ENCODE data around the gene RNASE12. TPM values are rescaled to one million over a fixed set of nuclear protein-coding genes. Genes with fewer than 3 reads are reported as not detected.
"Not testable (repeated sequence)": the region's sequence is repeated elsewhere in the genome, so short reads cannot be mapped to it uniquely, and the experiment has no call there.

The RNASE12 gene
- total and polyA plus RNA-seq, 2 experiments from 2014 or later = not detected

DNA sequence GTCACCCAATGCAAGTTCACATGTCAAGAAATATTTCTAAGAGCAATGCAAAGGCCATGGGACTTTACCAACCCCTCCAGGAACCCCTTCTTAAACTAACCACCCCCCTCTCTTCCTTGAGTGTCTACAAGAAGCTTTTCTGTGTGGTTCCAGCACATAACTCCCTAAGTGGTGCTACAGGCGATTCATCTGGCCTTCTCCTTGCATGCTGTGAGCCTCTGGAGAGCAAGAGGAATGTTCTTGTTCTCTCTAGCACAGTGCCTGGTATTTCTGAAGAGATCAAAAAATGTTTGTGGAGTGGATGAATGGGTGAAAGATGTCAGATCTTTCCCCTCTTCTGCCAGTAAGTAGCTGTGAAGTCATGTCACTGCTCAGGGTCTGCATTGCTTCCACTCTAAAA is 5.9 kb upstream of the RNASE12 start:
- H3K9me3 ChIP-seq (ENCODE audit: low read depth) = no peaks in the 10 kb centered on the region
- no peak overlapping the region for H3K4me3 ChIP-seq
- no peaks in the 10 kb centered on the region for H3K36me3 ChIP-seq
- no peaks in the 10 kb centered on the region for H3K4me1 ChIP-seq (ENCODE audit: low read depth)
- no peaks in the 10 kb centered on the region for H3K27me3 ChIP-seq
- DNase-seq (ENCODE audit: low read depth in 1 of 2, low spot score in 1 of 2) = no peak
- TF ChIP-seq, protein P1, sequence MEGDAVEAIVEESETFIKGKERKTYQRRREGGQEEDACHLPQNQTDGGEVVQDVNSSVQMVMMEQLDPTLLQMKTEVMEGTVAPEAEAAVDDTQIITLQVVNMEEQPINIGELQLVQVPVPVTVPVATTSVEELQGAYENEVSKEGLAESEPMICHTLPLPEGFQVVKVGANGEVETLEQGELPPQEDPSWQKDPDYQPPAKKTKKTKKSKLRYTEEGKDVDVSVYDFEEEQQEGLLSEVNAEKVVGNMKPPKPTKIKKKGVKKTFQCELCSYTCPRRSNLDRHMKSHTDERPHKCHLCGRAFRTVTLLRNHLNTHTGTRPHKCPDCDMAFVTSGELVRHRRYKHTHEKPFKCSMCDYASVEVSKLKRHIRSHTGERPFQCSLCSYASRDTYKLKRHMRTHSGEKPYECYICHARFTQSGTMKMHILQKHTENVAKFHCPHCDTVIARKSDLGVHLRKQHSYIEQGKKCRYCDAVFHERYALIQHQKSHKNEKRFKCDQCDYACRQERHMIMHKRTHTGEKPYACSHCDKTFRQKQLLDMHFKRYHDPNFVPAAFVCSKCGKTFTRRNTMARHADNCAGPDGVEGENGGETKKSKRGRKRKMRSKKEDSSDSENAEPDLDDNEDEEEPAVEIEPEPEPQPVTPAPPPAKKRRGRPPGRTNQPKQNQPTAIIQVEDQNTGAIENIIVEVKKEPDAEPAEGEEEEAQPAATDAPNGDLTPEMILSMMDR (IDR thresholded peaks at IDR 0.05; ENCODE audit: low read depth, low read length) = no peak
- H3K27ac ChIP-seq = no peak overlapping the region

- H3K4me3 ChIP-seq; H3K27ac ChIP-seq; DNase-seq (ENCODE audit: low read depth in 1 of 2, low spot score in 1 of 2); H3K27me3 ChIP-seq; H3K9me3 ChIP-seq (ENCODE audit: low read depth); H3K4me1 ChIP-seq (ENCODE audit: low read depth); H3K36me3 ChIP-seq: not testable (repeated sequence)
Measured at GRCh38 chr14:20595726-20596125, 4.5 kb upstream of the RNASE12 start.

- TF ChIP-seq, protein P1 (IDR thresholded peaks at IDR 0.05; ENCODE audit: low read depth, low read length) = no peak
- Histone ChIP-seq H3K27me3 (no peaks in the 10 kb centered on the region), H3K4me1 (ENCODE audit: low read depth) (no peaks in the 10 kb centered on the region), H3K27ac (no peak overlapping the region), H3K4me3 (no peak overlapping the region), H3K36me3 (no peaks in the 10 kb centered on the region), H3K9me3 (ENCODE audit: low read depth) (no peaks in the 10 kb centered on the region)
- no peak for DNase-seq (ENCODE audit: low read depth in 1 of 2, low spot score in 1 of 2)
Measured at GRCh38 chr14:20592574-20592973, 1.4 kb upstream of the RNASE12 start.

DNA sequence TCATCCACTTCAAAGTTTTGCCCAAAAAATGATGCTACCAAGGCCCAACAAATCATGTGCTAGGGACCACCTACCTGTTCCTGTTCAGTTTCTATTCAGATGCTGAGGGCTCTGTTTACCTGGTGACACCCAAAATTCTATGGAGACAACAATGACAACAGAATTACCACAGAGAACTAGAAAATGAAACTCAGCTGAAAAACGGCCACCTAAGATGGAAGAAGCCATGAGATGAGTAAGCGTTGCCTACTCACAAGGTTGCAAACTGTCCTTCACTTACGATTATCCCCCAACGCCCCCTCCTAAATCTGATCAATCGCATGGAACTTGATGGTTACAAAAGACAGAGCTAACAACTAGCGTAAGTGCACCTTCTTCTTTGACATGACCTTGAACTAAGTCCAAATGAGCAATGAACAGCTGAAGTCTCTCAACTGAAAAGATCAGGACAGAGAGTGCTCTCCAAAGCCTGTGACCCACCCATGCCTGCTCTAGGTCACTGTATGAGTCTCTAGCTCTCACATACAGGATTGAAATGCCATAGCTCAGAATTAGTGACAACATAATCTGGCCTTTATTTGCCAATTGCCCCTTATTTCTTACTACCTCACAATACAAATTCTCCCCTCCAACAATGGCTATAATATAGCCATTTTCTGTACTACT is 3.6 kb downstream of the RNASE12 start, which contains the start of gene RNASE11:
Gene RNASE11 (minus strand): TSS at position 513 of the 666 bp plus-strand sequence.
- DNase-seq (ENCODE audit: low read depth in 1 of 2, low spot score in 1 of 2) = no peak
- no peaks in the 10 kb centered on the region for H3K36me3 ChIP-seq
- no peak within 1 kb of the TSS for H3K27ac ChIP-seq
- TF ChIP-seq, protein P1 (IDR thresholded peaks at IDR 0.05; ENCODE audit: low read depth, low read length) = no peak
- no peaks in the 10 kb centered on the region for H3K4me1 ChIP-seq (ENCODE audit: low read depth)
- no peak within 1 kb of the TSS for H3K4me3 ChIP-seq
- H3K9me3 ChIP-seq (ENCODE audit: low read depth) = no peaks in the 10 kb centered on the region
- H3K27me3 ChIP-seq = no peaks in the 10 kb centered on the region

- no peaks in the 10 kb centered on the region for H3K27me3 ChIP-seq
Measured at GRCh38 chr14:20583908-20584307, 7.3 kb downstream of the RNASE12 start.

GRCh38 chr14:20583142-20583541 is 8.0 kb downstream of the RNASE12 start:
- H3K36me3 ChIP-seq = no peaks in the 10 kb centered on the region
- H3K9me3 ChIP-seq (ENCODE audit: low read depth) = no peaks in the 10 kb centered on the region
- H3K4me3 ChIP-seq = no peak overlapping the region
- TF ChIP-seq, protein P1 (IDR thresholded peaks at IDR 0.05; ENCODE audit: low read depth, low read length) = no peak
- H3K4me1 ChIP-seq (ENCODE audit: low read depth) = peaks cover 5% of the 10 kb centered on the region
- no peak overlapping the region for H3K27ac ChIP-seq
- no peaks in the 10 kb centered on the region for H3K27me3 ChIP-seq
- DNase-seq (ENCODE audit: low read depth in 1 of 2, low spot score in 1 of 2) = no peak

More at GRCh38 chr14:20583908-20584307, 7.3 kb downstream of the RNASE12 start:
- no peak overlapping the region for H3K27ac ChIP-seq
- H3K4me1 ChIP-seq (ENCODE audit: low read depth) = peaks cover 5% of the 10 kb centered on the region
- no peak overlapping the region for H3K4me3 ChIP-seq
- no peaks in the 10 kb centered on the region for H3K9me3 ChIP-seq (ENCODE audit: low read depth)
- DNase-seq (ENCODE audit: low read depth in 1 of 2, low spot score in 1 of 2) = no peak
- TF ChIP-seq, protein P1 (IDR thresholded peaks at IDR 0.05; ENCODE audit: low read depth, low read length) = no peak
- H3K36me3 ChIP-seq = no peaks in the 10 kb centered on the region
